Astrocyte of the spinal cord (primary cell): ENCODE results near the gene DRGX.
A peak's percentile ranks its signal among the peaks of the same experiment; 100 is the strongest.

Experiments
- DNase-seq: peaks from one replicate; pipeline ENCODE4 v3.0.0; 2011; ENCODE audit warnings: low read depth, low spot score
- H3K4me3 ChIP-seq: 2 replicates; pipeline ENCODE4 v1.5.1; 2011; ENCODE audit warnings: low read depth, mild to moderate bottlenecking, low read length, moderate library complexity
- CTCF ChIP-seq: IDR thresholded peaks from 2 replicates; pipeline ENCODE4 v1.5.1; 2012; ENCODE audit warnings: low read depth, mild to moderate bottlenecking, low read length, inconsistent platforms
- in situ Hi-C: cut with HindIII; loops from 2 replicates; pipeline ENCODE4 v1.10.0; 2017; ENCODE audit warnings: low sequenced_read_pairs

DRGX gene

DNA sequence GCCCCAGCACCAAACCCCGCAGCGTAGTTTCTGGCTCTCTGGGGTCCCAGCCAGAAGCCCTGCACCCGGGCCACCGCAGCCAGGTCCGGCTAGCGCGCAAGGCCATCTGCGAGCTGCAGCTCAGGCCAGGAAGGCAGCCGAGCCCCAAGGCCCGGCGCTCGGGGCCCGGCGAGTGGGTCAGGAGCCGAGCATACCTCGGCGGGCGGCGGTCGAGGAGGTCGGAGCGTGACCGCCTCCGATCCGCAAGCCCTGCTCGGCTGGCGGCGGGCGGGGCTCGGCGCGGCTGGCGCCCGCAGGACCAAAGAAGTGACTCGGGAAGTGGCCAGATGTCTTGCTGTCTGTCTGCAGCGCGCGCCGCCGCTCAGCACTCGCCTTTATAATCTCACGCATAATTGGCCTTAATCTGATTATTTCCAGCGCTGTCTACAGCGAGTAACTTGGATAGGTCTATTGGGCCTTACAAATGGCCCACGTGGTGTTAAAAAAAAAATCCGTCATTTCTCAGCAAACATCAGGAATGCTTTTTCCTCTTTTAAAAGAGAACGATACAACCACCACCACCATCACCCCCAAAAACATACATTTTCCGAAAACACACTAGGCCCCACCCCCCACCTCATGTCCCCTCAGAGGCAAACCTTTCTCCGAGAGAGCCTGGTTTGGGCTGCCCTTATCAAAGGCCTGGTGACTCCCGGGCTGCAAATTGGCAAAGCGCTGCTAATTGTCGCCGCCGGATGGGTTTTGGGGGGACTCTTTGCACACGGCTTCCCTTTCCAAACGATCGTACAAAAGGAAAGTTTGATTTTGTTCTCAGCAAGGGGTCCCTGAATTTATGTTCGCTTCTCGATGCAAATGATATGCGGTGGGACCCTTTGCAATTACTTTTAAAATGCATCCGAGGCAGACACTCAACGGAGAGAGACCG, at the start of gene DRGX:
TSS of gene DRGX (minus strand) at position 349 of the 925 bp plus-strand sequence. CDS start 649 bp downstream, outside the sequence.
- in situ Hi-C loops, result no loop called here
- TF ChIP-seq CTCF, result no peak
- no peak within 1 kb of the TSS for H3K4me3 ChIP-seq
- DNase-seq, result no peak

DNA sequence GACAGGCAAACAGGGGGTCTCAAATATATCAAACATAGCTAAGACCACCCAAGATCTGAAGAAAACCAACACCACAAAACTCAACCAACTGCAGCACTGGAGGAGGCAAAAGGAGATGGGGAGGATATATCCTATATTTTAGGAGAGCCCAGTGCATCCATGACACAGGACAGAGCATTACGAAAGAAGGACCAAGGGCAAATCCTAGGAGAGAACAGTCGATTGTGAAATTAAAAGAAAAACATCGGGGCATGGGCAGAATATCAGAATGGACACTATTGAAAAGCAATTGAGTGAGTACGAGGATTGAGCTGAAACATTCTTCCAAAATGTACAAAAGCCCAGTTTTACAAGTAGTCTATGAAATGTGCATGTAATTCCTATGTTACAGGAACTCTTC, 48.5 kb upstream of the DRGX start:
- no peak for DNase-seq
- in situ Hi-C loops, result no loop called here
- H3K4me3 ChIP-seq, result no peak overlapping the region
- no peak for TF ChIP-seq CTCF

- TF ChIP-seq CTCF, result no peak
- DNase-seq, result no peak
- in situ Hi-C loops, result no loop called here
- no peak overlapping the region for H3K4me3 ChIP-seq
These were observed 47.0 kb upstream of the DRGX start for GRCh38 chr10:49442863-49443262.

DNA sequence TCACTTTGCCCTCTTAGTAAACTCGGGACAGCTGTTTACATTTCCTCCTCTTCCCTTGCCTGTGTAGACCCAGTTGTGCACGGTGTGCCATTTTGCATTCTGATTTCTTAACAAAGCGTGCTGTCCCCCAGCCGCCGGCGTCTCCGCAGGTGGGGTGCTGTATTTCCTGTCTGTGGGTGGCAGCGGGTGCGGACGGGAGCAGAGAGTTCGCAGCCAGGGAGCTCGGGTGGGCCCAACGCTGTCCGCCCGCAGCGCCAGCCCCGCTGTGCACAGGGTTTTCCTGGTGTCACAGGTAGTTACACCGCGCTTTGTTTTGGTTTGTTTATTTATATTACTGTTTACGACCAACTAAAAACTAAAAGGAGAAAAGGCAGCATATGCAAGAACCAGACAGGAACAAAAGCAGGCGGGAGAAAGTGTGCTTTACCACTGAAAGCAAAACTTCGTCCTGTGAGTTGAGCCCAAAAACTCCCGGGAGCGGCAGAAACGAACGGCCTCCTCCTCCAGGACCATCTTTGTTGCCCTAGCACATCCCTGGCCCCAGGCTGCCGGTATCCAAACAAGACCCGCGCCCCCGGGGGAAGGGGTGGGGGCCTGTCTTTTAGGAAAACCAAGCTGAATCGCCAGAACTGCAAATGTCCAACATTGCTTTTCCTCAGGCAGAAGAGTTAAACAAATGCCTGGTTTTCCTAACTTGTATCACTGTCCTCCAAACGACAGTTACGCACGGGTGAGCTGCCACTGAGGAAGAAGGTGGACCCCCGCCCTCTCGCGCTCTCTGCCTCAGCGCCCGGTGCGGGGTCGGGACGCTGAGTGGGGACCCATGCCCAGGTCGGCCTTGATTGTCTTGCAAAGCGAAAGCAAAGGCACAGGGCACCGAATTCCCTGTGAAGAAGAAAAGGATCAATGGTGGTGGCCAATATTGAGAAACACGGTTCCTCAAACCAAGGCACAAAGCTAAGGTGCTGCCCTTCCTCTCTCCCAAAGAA, 45.9 kb upstream of the DRGX start:
- peak overlapping the region; percentile 8 for H3K4me3 ChIP-seq
- in situ Hi-C loops, result no loop called here
- TF ChIP-seq CTCF, result no peak
- DNase-seq, result no peak

GRCh38 chr10:49435225-49435624, 39.3 kb upstream of the DRGX start:
- TF ChIP-seq CTCF, result no peak
- in situ Hi-C loops, result no loop called here
- H3K4me3 ChIP-seq, result no peak overlapping the region
- no peak for DNase-seq

DNA sequence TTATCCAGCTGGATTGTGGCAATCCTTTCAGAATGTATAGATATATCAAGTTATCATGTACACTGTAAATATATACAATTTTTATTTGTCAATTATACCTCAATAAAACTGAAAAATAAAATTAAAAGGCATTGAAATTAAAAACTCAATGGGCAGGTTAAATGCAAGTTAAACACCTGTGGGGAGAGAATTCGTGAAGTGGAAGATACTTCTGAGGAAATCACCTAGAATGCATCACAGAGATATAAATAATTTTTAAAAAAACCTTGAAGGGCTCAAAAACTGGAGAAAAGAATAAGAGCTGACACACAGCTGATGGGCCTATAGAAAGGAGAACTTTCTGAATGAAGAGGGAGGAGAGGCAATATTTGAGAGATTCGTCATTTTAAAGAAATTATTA, 37.2 kb upstream of the DRGX start:
- H3K4me3 ChIP-seq, result no peak overlapping the region
- no peak for DNase-seq
- in situ Hi-C loops, result no loop called here
- TF ChIP-seq CTCF, result no peak
